Measurements from ENCODE around the gene GPRC5C.

DNA sequence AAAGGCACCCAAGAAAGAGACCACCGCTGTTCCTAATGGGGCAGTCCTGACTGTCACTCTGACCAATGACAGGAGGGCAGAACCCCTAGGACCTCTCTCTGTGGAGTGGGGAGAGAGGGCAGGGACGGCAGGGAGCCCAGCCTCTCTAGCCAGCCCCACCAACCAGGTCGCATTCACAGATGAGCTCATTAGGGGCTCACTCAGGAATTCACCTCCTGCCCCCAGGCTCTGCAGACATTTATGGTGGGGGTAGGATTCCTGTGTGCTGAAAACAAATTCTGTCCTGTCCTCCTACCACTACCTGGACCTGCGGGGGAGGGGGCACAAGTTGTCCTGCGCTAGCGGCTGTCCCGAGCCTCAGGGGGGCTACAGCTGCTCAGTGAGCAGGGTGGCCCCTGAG is 27.7 kb upstream of the GPRC5C start:
- TF ChIP-seq CTCF (IDR thresholded peaks at IDR 0.05; ENCODE audit: low read depth, low read length, missing input control) (no peak), GABPA (IDR thresholded peaks at IDR 0.05 in 1 of 2, conservative IDR thresholded peaks at IDR 0.05 in 1 of 2) (no peak), HNF4G (IDR thresholded peaks at IDR 0.05) (no peak), FOXA2 (IDR thresholded peaks at IDR 0.05) (no peak)
- TF ChIP-seq, protein P1, sequence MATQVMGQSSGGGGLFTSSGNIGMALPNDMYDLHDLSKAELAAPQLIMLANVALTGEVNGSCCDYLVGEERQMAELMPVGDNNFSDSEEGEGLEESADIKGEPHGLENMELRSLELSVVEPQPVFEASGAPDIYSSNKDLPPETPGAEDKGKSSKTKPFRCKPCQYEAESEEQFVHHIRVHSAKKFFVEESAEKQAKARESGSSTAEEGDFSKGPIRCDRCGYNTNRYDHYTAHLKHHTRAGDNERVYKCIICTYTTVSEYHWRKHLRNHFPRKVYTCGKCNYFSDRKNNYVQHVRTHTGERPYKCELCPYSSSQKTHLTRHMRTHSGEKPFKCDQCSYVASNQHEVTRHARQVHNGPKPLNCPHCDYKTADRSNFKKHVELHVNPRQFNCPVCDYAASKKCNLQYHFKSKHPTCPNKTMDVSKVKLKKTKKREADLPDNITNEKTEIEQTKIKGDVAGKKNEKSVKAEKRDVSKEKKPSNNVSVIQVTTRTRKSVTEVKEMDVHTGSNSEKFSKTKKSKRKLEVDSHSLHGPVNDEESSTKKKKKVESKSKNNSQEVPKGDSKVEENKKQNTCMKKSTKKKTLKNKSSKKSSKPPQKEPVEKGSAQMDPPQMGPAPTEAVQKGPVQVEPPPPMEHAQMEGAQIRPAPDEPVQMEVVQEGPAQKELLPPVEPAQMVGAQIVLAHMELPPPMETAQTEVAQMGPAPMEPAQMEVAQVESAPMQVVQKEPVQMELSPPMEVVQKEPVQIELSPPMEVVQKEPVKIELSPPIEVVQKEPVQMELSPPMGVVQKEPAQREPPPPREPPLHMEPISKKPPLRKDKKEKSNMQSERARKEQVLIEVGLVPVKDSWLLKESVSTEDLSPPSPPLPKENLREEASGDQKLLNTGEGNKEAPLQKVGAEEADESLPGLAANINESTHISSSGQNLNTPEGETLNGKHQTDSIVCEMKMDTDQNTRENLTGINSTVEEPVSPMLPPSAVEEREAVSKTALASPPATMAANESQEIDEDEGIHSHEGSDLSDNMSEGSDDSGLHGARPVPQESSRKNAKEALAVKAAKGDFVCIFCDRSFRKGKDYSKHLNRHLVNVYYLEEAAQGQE (IDR thresholded peaks at IDR 0.05), result no peak
- TF ChIP-seq, protein P2, sequence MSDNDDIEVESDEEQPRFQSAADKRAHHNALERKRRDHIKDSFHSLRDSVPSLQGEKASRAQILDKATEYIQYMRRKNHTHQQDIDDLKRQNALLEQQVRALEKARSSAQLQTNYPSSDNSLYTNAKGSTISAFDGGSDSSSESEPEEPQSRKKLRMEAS (IDR thresholded peaks at IDR 0.05), result no peak

Measured in liver (tissue), 3 donors.